Measurements from ENCODE around the gene PIP4K2C.

Gene PIP4K2C

GRCh38 chr12:57590479-57590863 lies 521 bp upstream of the PIP4K2C start:
- peaks cover 16% of the 10 kb centered on the region for H3K79me1 ChIP-seq (ENCODE audit: low read length)
- H2BK5ac ChIP-seq (ENCODE audit: low read length): no peak overlapping the region
- H3K27ac ChIP-seq (ENCODE audit: low read depth, low read length): peak overlapping the region; percentile 21
- H2BK15ac ChIP-seq (replicated peaks; ENCODE audit: low read depth): no peak overlapping the region
- H3K18ac ChIP-seq (ENCODE audit: low read length): peak overlapping the region; percentile 29
- no peak overlapping the region for H3K4me3 ChIP-seq (ENCODE audit: low read length)
- H2AK5ac ChIP-seq (ENCODE audit: low read length): no peak overlapping the region
- no peaks in the 10 kb centered on the region for H3K36me3 ChIP-seq (ENCODE audit: control insufficient read depth, insufficient read depth, low read length)
- peaks cover 10% of the 10 kb centered on the region for H3K4me1 ChIP-seq (ENCODE audit: control insufficient read depth, low read depth, low read length)
- no CpG with 5 or more reads among the region's 2 CpGs for whole genome bisulfite sequencing (ENCODE audit: extremely low coverage, insufficient coverage, low lambda C conversion rate)
- H3K4me2 ChIP-seq (ENCODE audit: low read length): peak overlapping the region; percentile 49
- no peak overlapping the region for H4K5ac ChIP-seq (ENCODE audit: low read length)
- H3K56ac ChIP-seq (ENCODE audit: low read length): peak overlapping the region; percentile 77
- no peak overlapping the region for H4K8ac ChIP-seq (ENCODE audit: low read depth, low read length)
- H3K9ac ChIP-seq (ENCODE audit: low read length): peak overlapping the region; percentile 54
- peak overlapping the region; percentile 15 for H3K23ac ChIP-seq (ENCODE audit: low read length)
- no peaks in the 10 kb centered on the region for H3K27me3 ChIP-seq (ENCODE audit: insufficient read depth, low read length, poor library complexity)
- no peak overlapping the region for H3K4ac ChIP-seq (ENCODE audit: low read depth, low read length)
- peaks cover 12% of the 10 kb centered on the region for H3K79me2 ChIP-seq (ENCODE audit: control insufficient read depth, insufficient read depth, low read length)
- peak; percentile 24 for DNase-seq
- no peak overlapping the region for H2BK120ac ChIP-seq (ENCODE audit: low read depth, low read length)

- Histone ChIP-seq H3K79me1 (ENCODE audit: low read length) (peaks cover 16% of the 10 kb centered on the region), H3K4me1 (ENCODE audit: control insufficient read depth, low read depth, low read length) (peaks cover 10% of the 10 kb centered on the region), H2BK120ac (ENCODE audit: low read depth, low read length) (no peak overlapping the region), H3K4ac (ENCODE audit: low read depth, low read length) (no peak overlapping the region), H3K79me2 (ENCODE audit: control insufficient read depth, insufficient read depth, low read length) (peaks cover 12% of the 10 kb centered on the region), H4K5ac (ENCODE audit: low read length) (no peak overlapping the region), H3K27ac (ENCODE audit: low read depth, low read length) (no peak overlapping the region), H3K36me3 (ENCODE audit: control insufficient read depth, insufficient read depth, low read length) (peaks cover 1% of the 10 kb centered on the region), H2BK5ac (ENCODE audit: low read length) (no peak overlapping the region), H2AK5ac (ENCODE audit: low read length) (no peak overlapping the region), H3K18ac (ENCODE audit: low read length) (no peak overlapping the region), H4K8ac (ENCODE audit: low read depth, low read length) (no peak overlapping the region), H2BK15ac (replicated peaks; ENCODE audit: low read depth) (no peak overlapping the region), H3K23ac (ENCODE audit: low read length) (no peak overlapping the region), H3K27me3 (ENCODE audit: insufficient read depth, low read length, poor library complexity) (no peaks in the 10 kb centered on the region), H3K56ac (ENCODE audit: low read length) (peak overlapping the region; percentile 87), H3K4me3 (ENCODE audit: low read length) (peak overlapping the region; percentile 90), H3K4me2 (ENCODE audit: low read length) (peak overlapping the region; percentile 94), H3K9ac (ENCODE audit: low read length) (peak overlapping the region; percentile 87)
- WGBS (ENCODE audit: extremely low coverage, insufficient coverage, low lambda C conversion rate): no CpG with 5 or more reads among the region's 10 CpGs
- DNase-seq: no peak
Observed at GRCh38 chr12:57591782-57592325, 862 bp downstream of the PIP4K2C start.

- Histone ChIP-seq H4K8ac (ENCODE audit: low read depth, low read length) (no peak overlapping the region), H3K4me3 (ENCODE audit: low read length) (no peak overlapping the region), H3K4me2 (ENCODE audit: low read length) (no peak overlapping the region), H3K27me3 (ENCODE audit: insufficient read depth, low read length, poor library complexity) (no peaks in the 10 kb centered on the region), H3K4me1 (ENCODE audit: control insufficient read depth, low read depth, low read length) (peaks cover 10% of the 10 kb centered on the region), H3K23ac (ENCODE audit: low read length) (no peak overlapping the region), H3K79me1 (ENCODE audit: low read length) (peaks cover 16% of the 10 kb centered on the region), H4K5ac (ENCODE audit: low read length) (no peak overlapping the region), H3K9ac (ENCODE audit: low read length) (no peak overlapping the region), H3K4ac (ENCODE audit: low read depth, low read length) (no peak overlapping the region), H2AK5ac (ENCODE audit: low read length) (no peak overlapping the region), H2BK5ac (ENCODE audit: low read length) (no peak overlapping the region), H2BK120ac (ENCODE audit: low read depth, low read length) (no peak overlapping the region), H3K56ac (ENCODE audit: low read length) (no peak overlapping the region), H3K18ac (ENCODE audit: low read length) (no peak overlapping the region), H3K79me2 (ENCODE audit: control insufficient read depth, insufficient read depth, low read length) (peaks cover 12% of the 10 kb centered on the region), H3K36me3 (ENCODE audit: control insufficient read depth, insufficient read depth, low read length) (peaks cover 1% of the 10 kb centered on the region), H3K27ac (ENCODE audit: low read depth, low read length) (no peak overlapping the region), H2BK15ac (replicated peaks; ENCODE audit: low read depth) (no peak overlapping the region)
- no CpG with 5 or more reads among the region's 2 CpGs for WGBS (ENCODE audit: extremely low coverage, insufficient coverage, low lambda C conversion rate)
- DNase-seq: no peak
Observed at GRCh38 chr12:57592551-57593165, 1.7 kb downstream of the PIP4K2C start.

- Histone ChIP-seq H2BK15ac (replicated peaks; ENCODE audit: low read depth) (no peak overlapping the region), H3K23ac (ENCODE audit: low read length) (no peak overlapping the region), H3K79me2 (ENCODE audit: control insufficient read depth, insufficient read depth, low read length) (peaks cover 12% of the 10 kb centered on the region), H3K4me1 (ENCODE audit: control insufficient read depth, low read depth, low read length) (peaks cover 10% of the 10 kb centered on the region), H2BK5ac (ENCODE audit: low read length) (no peak overlapping the region), H4K8ac (ENCODE audit: low read depth, low read length) (no peak overlapping the region), H2BK120ac (ENCODE audit: low read depth, low read length) (no peak overlapping the region), H2AK5ac (ENCODE audit: low read length) (no peak overlapping the region), H3K79me1 (ENCODE audit: low read length) (peaks cover 16% of the 10 kb centered on the region), H3K27ac (ENCODE audit: low read depth, low read length) (no peak overlapping the region), H4K5ac (ENCODE audit: low read length) (no peak overlapping the region), H3K56ac (ENCODE audit: low read length) (no peak overlapping the region), H3K18ac (ENCODE audit: low read length) (no peak overlapping the region), H3K36me3 (ENCODE audit: control insufficient read depth, insufficient read depth, low read length) (peaks cover 1% of the 10 kb centered on the region), H3K4me2 (ENCODE audit: low read length) (no peak overlapping the region), H3K4ac (ENCODE audit: low read depth, low read length) (no peak overlapping the region), H3K27me3 (ENCODE audit: insufficient read depth, low read length, poor library complexity) (no peaks in the 10 kb centered on the region), H3K4me3 (ENCODE audit: low read length) (no peak overlapping the region), H3K9ac (ENCODE audit: low read length) (no peak overlapping the region)
- WGBS (ENCODE audit: extremely low coverage, insufficient coverage, low lambda C conversion rate): no CpG with 5 or more reads among the region's 4 CpGs
- DNase-seq: no peak
Observed at GRCh38 chr12:57593187-57593586, 2.2 kb downstream of the PIP4K2C start.

- Histone ChIP-seq H3K27ac (ENCODE audit: low read depth, low read length) (no peak overlapping the region), H3K4me3 (ENCODE audit: low read length) (no peak overlapping the region), H3K56ac (ENCODE audit: low read length) (no peak overlapping the region), H2BK5ac (ENCODE audit: low read length) (no peak overlapping the region), H2BK15ac (replicated peaks; ENCODE audit: low read depth) (no peak overlapping the region), H3K4ac (ENCODE audit: low read depth, low read length) (no peak overlapping the region), H3K18ac (ENCODE audit: low read length) (no peak overlapping the region), H3K4me1 (ENCODE audit: control insufficient read depth, low read depth, low read length) (peaks cover 4% of the 10 kb centered on the region), H3K23ac (ENCODE audit: low read length) (no peak overlapping the region), H3K36me3 (ENCODE audit: control insufficient read depth, insufficient read depth, low read length) (peaks cover 3% of the 10 kb centered on the region), H2BK120ac (ENCODE audit: low read depth, low read length) (no peak overlapping the region), H3K27me3 (ENCODE audit: insufficient read depth, low read length, poor library complexity) (no peaks in the 10 kb centered on the region), H3K4me2 (ENCODE audit: low read length) (no peak overlapping the region), H2AK5ac (ENCODE audit: low read length) (no peak overlapping the region), H3K9ac (ENCODE audit: low read length) (no peak overlapping the region), H4K5ac (ENCODE audit: low read length) (no peak overlapping the region), H4K8ac (ENCODE audit: low read depth, low read length) (no peak overlapping the region), H3K79me2 (ENCODE audit: control insufficient read depth, insufficient read depth, low read length) (no peaks in the 10 kb centered on the region), H3K79me1 (ENCODE audit: low read length) (no peaks in the 10 kb centered on the region)
- no CpG with 5 or more reads among the region's 2 CpGs for WGBS (ENCODE audit: extremely low coverage, insufficient coverage, low lambda C conversion rate)
- no peak for DNase-seq
Observed at GRCh38 chr12:57600395-57600794, 9.4 kb downstream of the PIP4K2C start.

- no peak for DNase-seq
- no peak overlapping the region for H3K23ac ChIP-seq (ENCODE audit: low read length)
- no peak overlapping the region for H3K56ac ChIP-seq (ENCODE audit: low read length)
- H4K5ac ChIP-seq (ENCODE audit: low read length): no peak overlapping the region
- no peaks in the 10 kb centered on the region for H3K79me2 ChIP-seq (ENCODE audit: control insufficient read depth, insufficient read depth, low read length)
- no peaks in the 10 kb centered on the region for H3K27me3 ChIP-seq (ENCODE audit: insufficient read depth, low read length, poor library complexity)
- peaks cover 8% of the 10 kb centered on the region for H3K4me1 ChIP-seq (ENCODE audit: control insufficient read depth, low read depth, low read length)
- no peak overlapping the region for H3K27ac ChIP-seq (ENCODE audit: low read depth, low read length)
- no peak overlapping the region for H3K18ac ChIP-seq (ENCODE audit: low read length)
- H2BK15ac ChIP-seq (replicated peaks; ENCODE audit: low read depth): no peak overlapping the region
- H3K79me1 ChIP-seq (ENCODE audit: low read length): peaks cover 4% of the 10 kb centered on the region
- H3K4ac ChIP-seq (ENCODE audit: low read depth, low read length): no peak overlapping the region
- H3K9ac ChIP-seq (ENCODE audit: low read length): no peak overlapping the region
- H3K4me3 ChIP-seq (ENCODE audit: low read length): no peak overlapping the region
- H2BK120ac ChIP-seq (ENCODE audit: low read depth, low read length): no peak overlapping the region
- H3K36me3 ChIP-seq (ENCODE audit: control insufficient read depth, insufficient read depth, low read length): peaks cover 1% of the 10 kb centered on the region
- H2AK5ac ChIP-seq (ENCODE audit: low read length): no peak overlapping the region
- no peak overlapping the region for H2BK5ac ChIP-seq (ENCODE audit: low read length)
- H3K4me2 ChIP-seq (ENCODE audit: low read length): no peak overlapping the region
- no peak overlapping the region for H4K8ac ChIP-seq (ENCODE audit: low read depth, low read length)
Observed at GRCh38 chr12:57602544-57602943, 11.6 kb downstream of the PIP4K2C start.

All from mesendoderm (in vitro differentiated cells).